Ovary (tissue), 3 donors: ENCODE data around the gene DCST1.

Experiments
- EP300 ChIP-seq: sonication (generic); formaldehyde crosslinking; IDR thresholded peaks from one replicate; pipeline ENCODE4 v1.6.1; 2017; ENCODE audit warnings: antibody characterized with exemption
- POLR2A ChIP-seq: fragments of 450-650 bp; IDR thresholded peaks from one replicate; pipeline ENCODE4 v1.6.1; 2017; ENCODE audit warnings: antibody characterized with exemption, mild to moderate bottlenecking, moderate library complexity
- TF ChIP-seq, protein P1 (sequence below), 3 donors: fragments of 450-650 bp in 2 of 3; fragments of 200-600 bp in 1 of 3; IDR thresholded peaks; one replicate each; pipeline versions ENCODE4 v1.5.1 to v1.8.0; 2016 to 2022; ENCODE audit warnings: antibody characterized with exemption in 3 of 3, mild to moderate bottlenecking in 1 of 3
- donor health status: DM: no; HTN: no; CAD: no.

- TF ChIP-seq, protein P1, sequence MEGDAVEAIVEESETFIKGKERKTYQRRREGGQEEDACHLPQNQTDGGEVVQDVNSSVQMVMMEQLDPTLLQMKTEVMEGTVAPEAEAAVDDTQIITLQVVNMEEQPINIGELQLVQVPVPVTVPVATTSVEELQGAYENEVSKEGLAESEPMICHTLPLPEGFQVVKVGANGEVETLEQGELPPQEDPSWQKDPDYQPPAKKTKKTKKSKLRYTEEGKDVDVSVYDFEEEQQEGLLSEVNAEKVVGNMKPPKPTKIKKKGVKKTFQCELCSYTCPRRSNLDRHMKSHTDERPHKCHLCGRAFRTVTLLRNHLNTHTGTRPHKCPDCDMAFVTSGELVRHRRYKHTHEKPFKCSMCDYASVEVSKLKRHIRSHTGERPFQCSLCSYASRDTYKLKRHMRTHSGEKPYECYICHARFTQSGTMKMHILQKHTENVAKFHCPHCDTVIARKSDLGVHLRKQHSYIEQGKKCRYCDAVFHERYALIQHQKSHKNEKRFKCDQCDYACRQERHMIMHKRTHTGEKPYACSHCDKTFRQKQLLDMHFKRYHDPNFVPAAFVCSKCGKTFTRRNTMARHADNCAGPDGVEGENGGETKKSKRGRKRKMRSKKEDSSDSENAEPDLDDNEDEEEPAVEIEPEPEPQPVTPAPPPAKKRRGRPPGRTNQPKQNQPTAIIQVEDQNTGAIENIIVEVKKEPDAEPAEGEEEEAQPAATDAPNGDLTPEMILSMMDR (IDR thresholded peaks at IDR 0.05), result no peak
- no peak for TF ChIP-seq POLR2A
- no peak for TF ChIP-seq EP300
Measured at GRCh38 chr1:155077346-155077745, 43.7 kb downstream of the DCST1 start.
